ENCODE results near the gene KCNJ15. TPM values are rescaled to one million over a fixed set of nuclear protein-coding genes. Genes with fewer than 3 reads are reported as not detected.

KCNJ15 gene
- total RNA-seq, 4 donors from 2014 or later, result 0.31 to 1.1 (median 0.81) TPM; not detected in 1

DNA sequence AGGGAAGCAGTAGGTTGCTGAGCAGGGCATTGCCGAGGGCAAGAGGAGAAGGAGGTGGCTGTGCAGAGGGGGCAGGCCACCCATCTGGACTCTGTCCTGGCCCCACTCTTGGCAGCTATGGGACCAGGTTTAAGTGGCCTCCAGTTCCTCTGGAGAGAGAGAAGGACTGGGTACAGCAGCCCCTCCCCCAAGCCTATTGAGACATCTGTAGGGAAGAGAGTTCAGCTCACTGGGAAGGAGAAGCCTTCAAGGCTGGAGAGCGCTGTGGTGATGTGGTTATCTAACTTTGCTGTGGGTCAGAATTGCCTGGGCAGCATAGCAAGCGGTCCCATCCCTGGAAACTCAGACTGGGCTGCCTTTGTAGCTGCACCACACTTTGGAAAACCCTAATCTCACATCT, 93.9 kb downstream of the KCNJ15 start:
- Histone ChIP-seq H3K27me3 (peaks cover 26% of the 10 kb centered on the region), H3K36me3 (no peaks in the 10 kb centered on the region), H3K4me3 (no peak overlapping the region), H3K27ac (no peak overlapping the region), H3K4me1 (no peaks in the 10 kb centered on the region), H3K9me3 (no peaks in the 10 kb centered on the region)
- TF ChIP-seq, protein P1, sequence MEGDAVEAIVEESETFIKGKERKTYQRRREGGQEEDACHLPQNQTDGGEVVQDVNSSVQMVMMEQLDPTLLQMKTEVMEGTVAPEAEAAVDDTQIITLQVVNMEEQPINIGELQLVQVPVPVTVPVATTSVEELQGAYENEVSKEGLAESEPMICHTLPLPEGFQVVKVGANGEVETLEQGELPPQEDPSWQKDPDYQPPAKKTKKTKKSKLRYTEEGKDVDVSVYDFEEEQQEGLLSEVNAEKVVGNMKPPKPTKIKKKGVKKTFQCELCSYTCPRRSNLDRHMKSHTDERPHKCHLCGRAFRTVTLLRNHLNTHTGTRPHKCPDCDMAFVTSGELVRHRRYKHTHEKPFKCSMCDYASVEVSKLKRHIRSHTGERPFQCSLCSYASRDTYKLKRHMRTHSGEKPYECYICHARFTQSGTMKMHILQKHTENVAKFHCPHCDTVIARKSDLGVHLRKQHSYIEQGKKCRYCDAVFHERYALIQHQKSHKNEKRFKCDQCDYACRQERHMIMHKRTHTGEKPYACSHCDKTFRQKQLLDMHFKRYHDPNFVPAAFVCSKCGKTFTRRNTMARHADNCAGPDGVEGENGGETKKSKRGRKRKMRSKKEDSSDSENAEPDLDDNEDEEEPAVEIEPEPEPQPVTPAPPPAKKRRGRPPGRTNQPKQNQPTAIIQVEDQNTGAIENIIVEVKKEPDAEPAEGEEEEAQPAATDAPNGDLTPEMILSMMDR (IDR thresholded peaks at IDR 0.05), result no peak
- no peak for TF ChIP-seq POLR2A (IDR thresholded peaks at IDR 0.05)
- TF ChIP-seq EP300 (IDR thresholded peaks at IDR 0.05), result no peak
- no peak for TF ChIP-seq POLR2AphosphoS5 (IDR thresholded peaks at IDR 0.05)
- 71 to 78% methylated on average over 1 to 2 of the region's 3 CpGs for WGBS, 2 donors (ENCODE audit: low coverage in 1 of 2)
- no peak for ATAC-seq

DNA sequence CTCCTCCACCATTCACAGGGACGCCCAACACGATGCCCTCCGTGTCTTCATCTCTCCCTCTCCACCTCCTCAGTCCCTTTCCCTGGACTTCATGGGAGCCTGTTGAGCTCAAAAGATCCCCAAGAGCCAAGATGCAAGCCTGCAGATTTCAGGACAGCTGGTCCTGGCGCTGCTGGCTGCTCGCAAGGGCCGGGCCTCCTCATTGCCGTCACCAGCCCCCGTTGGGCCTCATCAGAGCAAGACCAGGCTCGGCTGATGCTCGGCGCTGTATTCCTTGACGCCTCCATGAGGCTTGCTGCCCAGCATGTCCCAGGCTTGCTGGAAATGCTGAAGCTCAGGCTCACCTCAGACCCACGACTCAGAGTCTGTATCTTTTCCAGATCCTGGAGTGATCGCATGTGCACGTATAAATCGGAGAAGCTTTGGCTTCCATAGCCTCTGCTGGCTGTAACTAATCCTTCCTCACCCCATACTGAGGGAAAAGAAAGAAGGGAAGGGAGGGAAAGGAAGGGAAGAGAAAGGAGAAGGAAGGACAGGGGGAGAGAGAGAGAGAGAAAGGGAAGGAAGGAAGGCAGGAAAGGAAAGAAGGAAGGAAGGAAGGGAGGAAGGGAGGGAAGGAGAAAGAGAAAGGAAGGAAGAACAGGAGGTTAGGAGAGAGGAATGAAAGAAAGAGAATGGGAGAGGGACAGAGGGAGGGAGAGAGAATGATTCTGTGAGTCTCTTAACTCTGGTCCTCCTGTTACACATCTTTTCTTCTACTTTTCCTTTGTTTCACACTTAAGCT, 94.6 kb downstream of the KCNJ15 start:
- Histone ChIP-seq H3K27ac (no peak overlapping the region), H3K4me3 (no peak overlapping the region), H3K27me3 (peaks cover 30% of the 10 kb centered on the region), H3K36me3 (no peaks in the 10 kb centered on the region), H3K4me1 (no peaks in the 10 kb centered on the region), H3K9me3 (no peaks in the 10 kb centered on the region)
- no peak for ATAC-seq
- no peak for TF ChIP-seq EP300 (IDR thresholded peaks at IDR 0.05)
- TF ChIP-seq POLR2A (IDR thresholded peaks at IDR 0.05), result no peak
- TF ChIP-seq, protein P1 (IDR thresholded peaks at IDR 0.05), result no peak
- TF ChIP-seq POLR2AphosphoS5 (IDR thresholded peaks at IDR 0.05), result no peak
- WGBS, 2 donors (ENCODE audit: low coverage in 1 of 2), result 84 to 100% methylated on average over 1 to 5 of the region's 16 CpGs

DNA sequence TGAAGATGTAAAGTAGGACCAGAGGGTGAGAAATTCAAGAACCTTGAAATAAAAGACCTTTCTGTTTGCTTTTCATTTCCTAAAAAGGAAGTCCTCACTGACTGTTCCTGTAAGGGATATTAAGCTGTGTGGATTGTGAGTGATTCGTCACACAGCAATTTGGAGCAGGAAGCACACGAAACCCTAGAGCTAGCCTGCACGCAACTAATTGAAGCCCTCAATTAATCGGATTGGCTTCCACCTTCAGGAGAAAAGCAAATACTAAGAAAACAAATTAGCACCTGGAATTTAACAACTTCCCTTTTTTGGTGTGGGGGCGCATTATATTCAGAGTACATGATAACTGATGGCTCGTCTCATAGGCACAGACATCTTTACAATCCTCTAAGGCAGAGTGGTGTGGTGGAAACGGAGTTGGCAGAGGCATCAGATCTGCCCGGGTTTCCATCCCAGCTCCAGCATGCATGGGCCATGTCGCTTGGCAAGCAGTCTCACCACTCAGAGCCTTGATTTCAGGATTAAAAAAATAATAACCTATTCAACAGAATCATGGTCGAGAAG, 95.2 kb downstream of the KCNJ15 start:
- Histone ChIP-seq H3K27ac (no peak overlapping the region), H3K9me3 (no peaks in the 10 kb centered on the region), H3K4me3 (no peak overlapping the region), H3K27me3 (peaks cover 31% of the 10 kb centered on the region), H3K36me3 (no peaks in the 10 kb centered on the region), H3K4me1 (no peaks in the 10 kb centered on the region)
- ATAC-seq, result no peak
- no peak for TF ChIP-seq EP300 (IDR thresholded peaks at IDR 0.05)
- WGBS, 2 donors (ENCODE audit: low coverage in 1 of 2), result 55 to 61% methylated on average over 7 to 10 of the region's 10 CpGs

DNA sequence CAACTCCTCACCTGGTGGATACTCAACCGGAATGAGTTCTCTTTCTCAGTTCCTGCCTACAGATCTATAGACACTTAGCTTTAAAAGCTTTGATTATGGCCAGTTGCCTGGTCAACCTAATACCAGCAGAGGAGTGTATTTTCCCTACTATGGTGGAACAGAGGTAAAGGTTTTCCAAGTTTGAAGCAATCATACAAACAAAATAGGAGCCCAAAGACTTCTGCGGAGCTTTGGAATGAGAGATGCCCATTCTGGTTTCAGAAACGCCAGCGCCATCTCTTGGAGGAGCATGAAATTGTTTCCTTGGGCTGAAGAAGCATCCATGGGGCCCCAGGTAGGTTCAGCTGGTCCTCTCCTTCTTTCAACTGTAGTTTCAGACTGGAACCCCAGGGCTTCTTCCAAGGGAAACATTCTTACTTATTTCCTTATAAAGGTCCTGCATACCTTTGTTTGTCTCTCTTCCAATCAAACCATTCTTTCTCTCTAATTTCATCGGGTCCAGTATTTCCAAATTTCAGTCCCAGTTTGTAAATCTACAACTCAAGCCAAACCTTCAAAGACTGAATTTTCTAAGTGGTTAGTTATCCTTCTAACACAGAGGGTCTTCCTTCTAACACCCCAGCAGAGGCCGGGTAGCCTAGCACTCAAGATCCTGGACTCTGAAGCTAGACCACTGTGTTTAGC, 95.9 kb downstream of the KCNJ15 start:
- no peaks in the 10 kb centered on the region for H3K4me1 ChIP-seq
- 37 to 100% methylated on average over 1 to 5 of the region's 6 CpGs for WGBS, 2 donors (ENCODE audit: low coverage in 1 of 2)
- no peaks in the 10 kb centered on the region for H3K9me3 ChIP-seq
- no peak for ATAC-seq
- no peak overlapping the region for H3K27ac ChIP-seq
- no peak overlapping the region for H3K4me3 ChIP-seq
- H3K36me3 ChIP-seq, result no peaks in the 10 kb centered on the region
- peaks cover 32% of the 10 kb centered on the region for H3K27me3 ChIP-seq
- no peak for TF ChIP-seq POLR2A (IDR thresholded peaks at IDR 0.05)
- no peak for TF ChIP-seq POLR2AphosphoS5 (IDR thresholded peaks at IDR 0.05)
- TF ChIP-seq, protein P1 (IDR thresholded peaks at IDR 0.05), result peak in 3 of 4 experiments; percentile 29 to 48 (median 39)
- no peak for TF ChIP-seq EP300 (IDR thresholded peaks at IDR 0.05)

DNA sequence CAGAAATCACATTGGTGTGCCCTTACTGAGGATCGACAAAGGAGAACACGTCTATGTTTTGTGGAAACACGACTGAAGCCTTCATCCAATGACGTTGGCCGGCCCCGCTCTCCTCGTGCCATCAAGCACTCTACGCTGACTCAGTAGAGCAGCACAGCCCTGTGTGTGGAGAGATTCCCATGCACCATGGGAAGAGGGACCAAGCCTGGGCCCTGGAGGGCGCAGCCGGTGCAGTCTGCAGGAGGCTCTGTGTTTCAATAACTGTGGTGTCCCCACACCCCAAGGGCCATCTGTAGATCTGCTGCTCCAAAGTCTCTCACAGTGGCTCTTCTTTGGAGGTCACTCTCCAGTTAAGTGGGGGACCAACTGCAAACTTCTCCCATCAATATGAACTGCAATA, 97.4 kb downstream of the KCNJ15 start:
- WGBS, 2 donors (ENCODE audit: low coverage in 1 of 2), result 94 to 95% methylated on average over 8 of the region's 10 CpGs
- no peaks in the 10 kb centered on the region for H3K9me3 ChIP-seq
- H3K4me3 ChIP-seq, result no peak overlapping the region
- TF ChIP-seq EP300 (IDR thresholded peaks at IDR 0.05) (no peak), POLR2AphosphoS5 (IDR thresholded peaks at IDR 0.05) (no peak)
- TF ChIP-seq, protein P1 (IDR thresholded peaks at IDR 0.05), result no peak
- H3K36me3 ChIP-seq, result no peaks in the 10 kb centered on the region
- no peak for ATAC-seq
- no peaks in the 10 kb centered on the region for H3K4me1 ChIP-seq
- H3K27me3 ChIP-seq, result peaks cover 38% of the 10 kb centered on the region
- H3K27ac ChIP-seq, result no peak overlapping the region
